ENCODE measurements around the gene SYNGR1.

The SYNGR1 gene

GRCh38 chr22:39371732-39372131, 21.9 kb downstream of the SYNGR1 start:
- ChIA-PET CTCF (interaction anchor here (1.2 kb wide), 1 partner anchor 12 kb away, joined by 5 read pairs; no protein-coding TSS in a partner anchor), POLR2A (no interaction called here)
- DNase-seq (ENCODE audit: low read depth, low spot score), result no peak
- no peak overlapping the region for H3K4me3 ChIP-seq (ENCODE audit: low read depth, low read length)
- TF ChIP-seq, protein P1, sequence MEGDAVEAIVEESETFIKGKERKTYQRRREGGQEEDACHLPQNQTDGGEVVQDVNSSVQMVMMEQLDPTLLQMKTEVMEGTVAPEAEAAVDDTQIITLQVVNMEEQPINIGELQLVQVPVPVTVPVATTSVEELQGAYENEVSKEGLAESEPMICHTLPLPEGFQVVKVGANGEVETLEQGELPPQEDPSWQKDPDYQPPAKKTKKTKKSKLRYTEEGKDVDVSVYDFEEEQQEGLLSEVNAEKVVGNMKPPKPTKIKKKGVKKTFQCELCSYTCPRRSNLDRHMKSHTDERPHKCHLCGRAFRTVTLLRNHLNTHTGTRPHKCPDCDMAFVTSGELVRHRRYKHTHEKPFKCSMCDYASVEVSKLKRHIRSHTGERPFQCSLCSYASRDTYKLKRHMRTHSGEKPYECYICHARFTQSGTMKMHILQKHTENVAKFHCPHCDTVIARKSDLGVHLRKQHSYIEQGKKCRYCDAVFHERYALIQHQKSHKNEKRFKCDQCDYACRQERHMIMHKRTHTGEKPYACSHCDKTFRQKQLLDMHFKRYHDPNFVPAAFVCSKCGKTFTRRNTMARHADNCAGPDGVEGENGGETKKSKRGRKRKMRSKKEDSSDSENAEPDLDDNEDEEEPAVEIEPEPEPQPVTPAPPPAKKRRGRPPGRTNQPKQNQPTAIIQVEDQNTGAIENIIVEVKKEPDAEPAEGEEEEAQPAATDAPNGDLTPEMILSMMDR (IDR thresholded peaks at IDR 0.05; ENCODE audit: insufficient read depth, low read length, missing control alignments), result no peak

- POLR2A ChIA-PET, result no interaction called here
- CTCF ChIA-PET, result no interaction called here
- no peak overlapping the region for H3K4me3 ChIP-seq (ENCODE audit: low read depth, low read length)
- no peak for DNase-seq (ENCODE audit: low read depth, low spot score)
- TF ChIP-seq, protein P1 (IDR thresholded peaks at IDR 0.05; ENCODE audit: insufficient read depth, low read length, missing control alignments), result no peak
Measured at GRCh38 chr22:39374191-39374590, 24.4 kb downstream of the SYNGR1 start.

GRCh38 chr22:39374801-39375200, 25.0 kb downstream of the SYNGR1 start:
- H3K4me3 ChIP-seq (ENCODE audit: low read depth, low read length), result no peak overlapping the region
- TF ChIP-seq, protein P1 (IDR thresholded peaks at IDR 0.05; ENCODE audit: insufficient read depth, low read length, missing control alignments), result no peak
- CTCF ChIA-PET, result no interaction called here
- DNase-seq (ENCODE audit: low read depth, low spot score), result no peak
- POLR2A ChIA-PET, result no interaction called here

DNA sequence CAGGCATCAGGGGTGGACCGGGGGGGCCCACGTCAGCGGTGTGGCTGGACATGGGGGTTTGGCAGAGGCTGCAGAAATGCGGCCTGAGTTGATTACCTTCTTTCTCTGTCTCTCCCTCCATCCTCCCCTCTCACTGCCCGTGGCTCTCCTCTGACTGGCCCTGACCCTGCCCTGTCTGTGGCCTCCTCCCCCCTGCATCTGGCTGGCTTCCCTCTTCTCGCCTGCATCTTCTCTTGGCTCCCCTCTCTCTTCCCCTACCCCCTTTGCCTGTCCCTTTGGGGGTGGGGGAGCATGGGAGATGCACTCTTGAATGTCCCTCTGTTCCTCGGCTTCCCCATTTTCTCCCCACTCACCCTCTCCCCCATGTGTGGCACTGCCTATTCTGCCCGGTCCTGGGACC, 25.9 kb downstream of the SYNGR1 start:
- ChIA-PET POLR2A (no interaction called here), CTCF (no interaction called here)
- TF ChIP-seq, protein P1 (IDR thresholded peaks at IDR 0.05; ENCODE audit: insufficient read depth, low read length, missing control alignments), result no peak
- H3K4me3 ChIP-seq (ENCODE audit: low read depth, low read length), result no peak overlapping the region
- no peak for DNase-seq (ENCODE audit: low read depth, low spot score)

GRCh38 chr22:39379756-39380730, 30.3 kb downstream of the SYNGR1 start:
- CTCF ChIA-PET, result interaction anchor here (0.9 kb wide), 1 partner anchor 151 kb away, joined by 3 read pairs; no protein-coding TSS in a partner anchor

More at GRCh38 chr22:39379756-39380730, 30.3 kb downstream of the SYNGR1 start:
- H3K4me3 ChIP-seq (ENCODE audit: low read depth, low read length), result no peak overlapping the region
- POLR2A ChIA-PET, result interaction anchor here (0.7 kb wide), 2 partner anchors 24 to 37 kb away, joined by 3 to 4 read pairs; no protein-coding TSS in a partner anchor
- TF ChIP-seq, protein P1 (IDR thresholded peaks at IDR 0.05; ENCODE audit: insufficient read depth, low read length, missing control alignments), result no peak
- no peak for DNase-seq (ENCODE audit: low read depth, low spot score)
